NCI-H460 (cell line): ENCODE data around the gene KISS1R. TPM values are rescaled to one million over a fixed set of nuclear protein-coding genes. Genes with fewer than 3 reads are reported as not detected.
"Not testable (repeated sequence)": the region's sequence is repeated elsewhere in the genome, so short reads cannot be mapped to it uniquely, and the experiment has no call there.

Experiments used
- DNase-seq: peaks from one replicate; pipeline ENCODE4 v3.0.0-alpha.2; 2016; ENCODE audit warnings: low read depth; ENCODE audit errors: extremely low read depth
- total RNA-seq: library from RNA; depleted of rRNA; stranded (reverse); fragments of >200 nt; shearing (Covaris generic); gene quantifications from 2 replicates; pipeline ENCODE4 v1.2.3, GENCODE V29; 2014

The KISS1R gene
- total RNA-seq, 1 experiment from 2014 or later = not detected

DNA sequence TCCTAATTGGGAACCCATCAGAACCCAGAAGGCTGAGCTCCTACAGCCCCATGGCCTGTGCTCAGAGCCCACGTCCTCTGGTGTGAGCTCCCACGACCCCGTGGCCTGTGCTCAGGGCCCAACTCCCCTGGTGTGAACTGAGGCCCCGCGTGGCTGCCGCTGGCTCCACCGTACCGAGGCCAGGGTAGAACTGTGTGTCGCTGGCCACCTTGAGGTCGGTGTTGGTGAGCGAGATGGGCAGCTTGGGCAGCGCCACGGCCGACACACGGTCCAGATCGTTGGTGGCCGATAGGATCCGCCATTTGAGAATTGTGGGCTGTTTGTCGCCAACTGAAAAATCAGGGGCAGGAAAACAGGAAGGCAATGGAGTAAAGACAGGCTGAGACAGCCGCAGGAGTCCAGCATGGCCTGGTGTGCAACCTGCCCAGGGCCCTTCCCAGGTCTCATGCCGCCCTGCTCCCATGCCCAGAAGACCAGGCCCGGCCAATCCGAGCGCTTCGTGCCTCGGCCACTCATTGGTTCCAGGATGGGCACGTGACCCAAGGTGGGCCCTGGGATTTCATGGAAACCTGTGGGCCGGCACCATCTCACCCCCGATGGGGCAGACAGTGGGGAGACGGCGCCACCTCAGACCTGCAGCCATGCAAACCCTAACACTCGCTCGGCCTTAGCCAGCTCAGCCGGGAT is 35.6 kb upstream of the KISS1R start:
- DNase-seq = no peak

DNA sequence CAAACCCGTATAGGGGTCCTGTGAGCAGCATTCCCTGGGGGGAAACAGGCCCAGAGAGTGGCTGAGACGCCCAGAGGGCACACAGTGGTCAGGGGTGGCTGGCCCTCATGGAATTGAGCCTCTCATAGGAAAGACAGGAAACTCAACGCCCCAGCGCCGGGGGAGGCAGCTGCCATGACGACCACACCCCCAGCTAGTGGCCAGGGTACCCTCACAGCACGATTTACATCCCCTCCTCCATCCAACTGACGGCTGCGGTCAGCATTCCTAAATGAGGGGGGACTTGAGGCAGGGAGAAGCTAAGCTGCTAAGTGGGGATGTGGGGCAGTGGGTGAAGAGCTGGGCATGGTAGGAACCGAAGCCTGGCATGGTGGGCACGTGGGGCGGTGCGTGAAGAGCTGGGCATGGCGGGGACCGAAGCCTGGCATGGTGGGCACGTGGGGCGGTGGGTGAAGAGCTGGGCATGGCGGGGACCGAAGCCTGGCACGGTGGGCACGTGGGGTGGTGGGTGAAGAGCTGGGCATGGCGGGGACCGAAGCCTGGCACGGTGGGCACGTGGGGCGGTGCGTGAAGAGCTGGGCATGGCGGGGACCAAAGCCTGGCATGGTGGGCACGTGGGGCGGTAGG is 34.1 kb upstream of the KISS1R start:
- no peak for DNase-seq

DNA sequence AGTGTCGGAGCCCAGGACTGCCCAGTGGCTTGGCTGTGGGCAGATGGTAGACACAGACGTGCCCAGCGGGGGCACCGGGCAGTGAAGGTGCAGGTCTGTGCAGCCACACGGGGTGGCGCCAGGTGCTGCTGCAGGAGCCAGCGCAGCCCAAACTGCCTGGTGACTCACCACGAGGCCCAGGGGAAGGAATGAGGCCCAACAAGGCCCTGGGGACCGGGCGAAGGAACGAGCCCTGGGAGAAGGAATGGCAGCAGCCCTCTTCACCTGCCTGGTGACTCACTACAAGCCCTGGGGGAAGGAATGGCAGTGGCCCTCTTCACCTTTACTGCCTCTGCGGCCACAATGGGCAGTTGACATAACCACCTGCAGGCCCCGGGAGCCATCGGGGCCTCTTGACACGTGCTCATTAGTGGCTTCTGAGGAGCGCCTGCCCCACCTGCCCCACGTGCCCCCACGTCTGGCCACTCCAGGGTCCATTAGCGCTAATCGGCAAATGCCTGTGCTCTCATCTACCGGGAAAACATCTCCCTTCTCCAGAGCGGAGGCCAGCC is 33.4 kb upstream of the KISS1R start:
- DNase-seq = no peak

DNA sequence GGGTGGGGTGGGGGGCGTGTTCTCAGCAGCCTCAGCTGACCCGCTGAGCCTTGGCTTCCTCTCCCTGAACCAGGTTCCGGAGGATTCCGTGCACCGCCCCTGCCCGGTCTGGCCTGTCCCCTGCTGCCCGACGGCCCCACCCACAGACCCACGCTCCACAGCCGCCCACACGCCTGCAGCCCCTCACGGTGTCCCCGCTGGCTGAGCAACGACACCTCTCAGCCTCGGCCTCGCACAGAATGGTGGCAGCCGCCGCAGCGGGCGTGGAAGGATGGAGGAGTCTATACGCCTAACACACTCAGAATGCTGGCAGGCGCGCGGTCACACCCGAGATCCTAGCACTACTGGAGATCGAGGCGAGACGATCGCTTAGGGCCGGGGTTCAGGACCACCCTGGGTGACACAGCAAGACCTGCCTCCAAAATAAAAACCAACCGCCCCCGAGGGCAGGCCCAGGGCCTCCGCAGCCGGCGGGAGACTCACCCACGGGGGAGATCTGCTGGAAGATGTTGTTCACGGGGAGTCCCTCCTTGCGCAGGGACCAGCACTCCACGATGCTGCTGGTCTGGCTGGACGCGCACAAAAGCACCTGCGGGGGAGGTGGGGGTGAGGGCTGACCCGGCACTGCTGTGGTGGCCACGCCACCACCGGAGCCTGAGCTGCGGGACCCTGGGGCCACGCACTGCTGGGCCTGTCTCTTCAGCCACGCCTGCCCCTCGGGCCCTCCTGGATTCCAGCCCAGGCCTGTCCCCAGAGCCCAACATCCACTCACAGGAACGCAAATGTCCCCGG is 32.5 kb upstream of the KISS1R start:
- DNase-seq = no peak

DNA sequence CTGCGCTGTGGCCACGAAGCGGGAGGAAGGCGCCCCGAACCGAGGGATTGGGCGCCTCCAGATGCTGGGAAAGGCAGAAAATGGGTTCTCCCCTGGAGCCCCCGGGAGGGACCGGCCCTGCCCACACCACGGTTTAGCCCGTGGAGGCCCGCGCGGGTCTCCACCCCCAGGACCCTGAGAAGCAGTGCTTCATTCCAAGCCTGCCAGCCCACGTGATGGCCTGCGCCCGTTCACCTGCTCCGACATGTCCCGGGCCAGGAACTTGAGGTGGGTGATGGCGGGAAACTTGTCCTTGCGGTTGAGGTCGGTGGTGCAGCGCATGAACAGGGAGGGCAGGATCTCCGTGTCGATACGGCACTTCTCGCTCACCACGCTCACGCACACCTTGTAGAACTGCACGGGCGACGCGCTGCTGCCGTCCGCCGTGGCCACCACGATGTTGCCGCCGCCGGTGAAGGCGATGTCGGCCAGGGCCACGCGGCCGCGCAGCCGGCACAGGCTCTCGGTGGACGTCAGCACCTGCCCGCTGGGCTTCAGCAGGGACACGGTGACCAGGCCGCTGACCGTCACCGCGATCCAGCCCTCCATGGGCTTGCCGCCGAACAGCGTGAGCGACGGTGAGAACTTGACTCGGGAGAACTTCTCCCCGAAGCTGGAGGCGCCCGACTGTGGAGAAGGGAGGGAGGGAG is 31.5 kb upstream of the KISS1R start:
- no peak for DNase-seq

DNA sequence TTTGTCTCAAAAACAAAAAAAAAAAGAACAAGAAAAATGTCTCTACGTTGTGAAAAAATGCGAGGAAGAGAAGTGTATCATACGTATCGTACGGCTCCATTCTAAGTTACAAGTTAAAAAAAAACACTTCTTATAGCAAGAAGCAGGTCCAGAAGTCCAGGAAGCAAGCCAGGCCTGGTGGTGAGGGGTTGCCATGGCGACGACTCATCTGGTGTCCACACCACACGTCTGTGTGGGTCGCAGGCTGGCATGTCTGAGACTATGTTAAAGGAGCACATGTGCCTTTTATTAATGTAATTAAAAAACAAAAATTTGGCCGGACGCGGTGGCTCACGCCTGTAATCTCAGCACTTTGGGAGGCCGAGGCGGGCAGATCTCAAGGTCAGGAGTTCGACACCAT is 30.1 kb upstream of the KISS1R start:
- DNase-seq = no peak

DNA sequence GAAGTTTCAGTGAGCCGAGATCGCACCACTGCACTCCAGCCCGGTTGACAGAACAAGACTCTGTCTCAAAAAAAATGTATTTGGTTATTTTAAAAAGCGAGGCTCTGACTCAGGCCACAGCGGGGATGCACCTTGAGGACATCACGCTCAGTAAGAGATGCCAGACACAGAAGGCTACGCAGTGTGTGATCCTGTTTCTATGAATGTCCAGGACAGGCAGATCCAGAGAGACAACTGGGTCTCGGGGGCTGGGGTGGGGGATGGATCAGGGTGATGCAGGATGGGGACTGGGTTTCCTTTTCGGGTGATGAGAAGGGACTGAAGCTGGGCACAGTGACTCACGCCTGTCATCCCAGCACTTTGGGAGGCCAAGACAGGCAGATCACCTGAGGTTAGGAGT is 29.5 kb upstream of the KISS1R start:
- DNase-seq = no peak

DNA sequence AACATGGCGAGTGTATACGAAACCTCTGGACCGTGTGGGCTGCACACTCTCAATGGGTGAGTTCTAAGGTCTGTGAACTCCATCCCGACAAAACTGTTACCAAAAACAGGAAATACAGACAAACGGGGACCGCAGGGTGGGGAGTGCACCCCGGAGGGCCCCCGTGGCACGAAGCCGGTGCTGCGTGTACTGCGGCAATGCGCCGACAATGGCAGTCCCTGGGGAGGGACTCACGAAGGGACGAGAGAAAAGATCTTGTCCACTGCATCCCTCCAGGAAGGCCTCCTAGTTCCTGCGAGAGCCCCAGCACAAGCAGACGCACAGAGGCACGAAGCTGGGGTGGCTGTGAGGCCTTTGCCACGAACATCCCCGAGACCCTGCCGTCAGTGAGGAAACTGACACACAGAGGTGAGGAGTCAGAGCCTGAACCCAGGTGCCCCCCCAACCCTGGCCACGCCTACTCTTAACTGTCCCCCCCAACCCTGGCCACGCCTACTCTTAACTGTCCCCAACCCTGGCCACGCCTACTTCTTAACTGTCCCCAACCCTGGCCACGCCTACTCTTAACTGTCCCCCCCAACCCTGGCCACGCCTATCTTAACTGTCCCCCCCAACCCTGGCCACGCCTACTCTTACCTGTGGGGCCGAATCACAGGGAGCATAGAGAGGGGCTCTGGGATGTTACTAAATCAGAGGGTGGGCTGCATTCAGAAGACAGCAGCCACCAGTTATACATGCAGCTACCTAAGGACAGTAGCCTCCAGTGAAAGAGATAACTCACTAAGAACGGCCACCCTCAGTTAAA is 28.4 kb upstream of the KISS1R start:
- DNase-seq = no peak

DNA sequence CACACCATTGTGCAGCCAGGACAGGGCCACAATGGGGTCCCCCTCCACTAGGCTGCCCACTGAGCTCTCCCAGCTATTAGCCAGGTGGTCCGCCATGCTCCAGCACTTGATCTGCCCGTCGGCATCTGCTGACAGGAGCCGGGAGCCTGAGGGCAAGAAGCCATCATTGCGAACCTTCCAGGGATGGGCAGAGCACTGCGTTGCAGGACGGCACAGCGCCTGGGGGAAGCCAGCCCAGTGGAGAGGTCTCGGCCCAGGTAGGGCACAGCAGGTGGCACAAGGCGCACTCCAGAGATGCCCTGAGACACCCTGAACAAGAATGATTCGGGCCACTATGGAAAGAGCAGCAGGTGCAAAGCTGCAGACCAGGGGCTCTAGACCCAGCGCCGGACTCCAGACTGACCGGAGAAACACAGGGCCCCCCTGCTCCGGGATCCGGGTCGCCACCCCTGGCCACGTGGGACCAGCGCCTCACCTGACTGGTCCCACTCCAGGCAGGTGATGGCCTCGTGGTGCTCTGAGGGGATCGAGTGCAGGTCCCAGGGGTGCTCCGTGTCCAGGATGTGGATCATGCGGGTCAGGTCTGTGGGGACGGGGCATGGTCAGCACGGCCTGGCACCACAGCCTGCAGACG is 27.4 kb upstream of the KISS1R start:
- DNase-seq = no peak

DNA sequence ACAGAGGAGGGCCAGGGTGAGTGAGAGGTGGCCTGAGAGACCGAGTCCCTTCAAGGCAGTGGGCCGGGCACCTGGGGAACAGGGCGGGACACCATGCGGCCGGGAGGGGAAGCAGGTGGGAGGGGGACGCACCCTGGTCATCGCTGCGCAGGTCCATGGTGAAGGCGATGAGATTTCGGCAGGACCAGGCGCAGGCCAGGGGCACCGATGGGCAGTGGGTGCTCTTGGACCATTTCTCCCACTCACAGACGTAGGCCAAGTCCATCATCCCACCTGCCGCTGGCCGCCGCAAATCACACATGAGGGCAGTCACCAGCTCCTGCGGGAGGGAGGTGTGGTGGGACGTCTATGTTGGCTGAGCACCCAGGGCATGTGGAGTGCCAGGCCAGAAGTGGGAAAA is 26.3 kb upstream of the KISS1R start:
- DNase-seq = no peak

DNA sequence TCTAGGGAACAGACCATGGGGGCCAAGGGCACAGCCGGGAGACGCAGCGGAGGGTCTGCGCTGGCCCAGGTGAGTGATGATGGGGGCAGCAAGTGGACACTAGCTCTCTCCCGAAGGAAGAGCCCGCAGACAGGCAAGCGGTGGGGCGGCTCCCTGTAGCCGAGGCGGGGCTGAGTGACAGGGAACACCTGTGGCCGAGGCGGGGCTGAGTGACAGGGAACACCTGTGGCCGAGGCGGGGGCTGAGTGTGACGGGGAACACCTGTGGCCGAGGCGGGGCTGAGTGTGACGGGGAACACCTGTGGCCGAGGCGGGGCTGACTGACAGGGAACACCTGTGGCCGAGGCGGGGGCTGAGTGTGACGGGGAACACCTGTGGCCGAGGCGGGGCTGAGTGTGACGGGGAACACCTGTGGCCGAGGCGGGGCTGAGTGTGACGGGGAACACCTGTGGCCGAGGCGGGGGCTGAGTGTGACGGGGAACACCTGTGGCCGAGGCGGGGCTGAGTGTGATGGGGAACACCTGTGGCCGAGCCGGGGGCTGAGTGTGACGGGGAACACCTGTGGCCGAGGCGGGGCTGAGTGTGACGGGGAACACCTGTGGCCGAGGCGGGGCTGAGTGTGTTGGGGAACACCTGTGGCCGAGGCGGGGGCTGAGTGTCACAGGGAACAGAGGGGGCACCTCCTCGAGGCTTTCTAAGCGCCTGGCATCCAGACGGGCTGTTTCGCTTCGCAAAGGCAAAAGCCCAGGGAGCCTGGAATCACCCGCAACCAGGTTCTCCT is 25.5 kb upstream of the KISS1R start:
- DNase-seq = not testable (repeated sequence)

DNA sequence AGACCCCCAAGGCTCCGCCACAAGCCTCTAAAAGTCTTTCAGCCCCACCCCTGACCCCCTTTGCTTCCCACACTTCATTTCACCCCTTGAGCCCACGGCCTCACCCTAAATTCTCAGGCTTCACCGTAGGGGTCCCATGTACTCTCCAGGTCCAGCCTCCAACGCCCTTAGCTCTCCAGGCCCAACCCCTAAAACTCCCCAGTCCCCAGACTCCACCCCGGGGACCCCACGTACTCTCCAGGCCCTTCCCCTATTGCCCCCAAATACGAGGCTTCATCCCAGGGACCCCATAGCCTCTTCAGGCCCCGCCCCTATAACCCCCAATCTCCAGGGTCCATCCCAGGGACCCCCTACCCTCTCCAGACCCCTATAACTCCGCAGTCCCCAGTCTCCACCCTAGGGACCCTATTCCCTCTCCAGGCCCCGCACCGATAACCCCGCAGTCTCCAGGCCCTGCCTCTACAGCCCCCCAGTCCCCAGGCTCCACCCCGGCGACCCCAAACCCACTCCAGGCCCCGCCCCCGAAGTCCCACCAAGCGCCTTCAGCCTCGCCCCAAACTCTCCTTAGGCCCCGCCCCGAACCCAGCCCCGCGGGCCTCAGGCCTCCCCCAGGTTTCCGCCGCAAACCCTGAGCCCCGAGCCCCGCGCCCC is 24.8 kb upstream of the KISS1R start:
- no peak for DNase-seq

DNA sequence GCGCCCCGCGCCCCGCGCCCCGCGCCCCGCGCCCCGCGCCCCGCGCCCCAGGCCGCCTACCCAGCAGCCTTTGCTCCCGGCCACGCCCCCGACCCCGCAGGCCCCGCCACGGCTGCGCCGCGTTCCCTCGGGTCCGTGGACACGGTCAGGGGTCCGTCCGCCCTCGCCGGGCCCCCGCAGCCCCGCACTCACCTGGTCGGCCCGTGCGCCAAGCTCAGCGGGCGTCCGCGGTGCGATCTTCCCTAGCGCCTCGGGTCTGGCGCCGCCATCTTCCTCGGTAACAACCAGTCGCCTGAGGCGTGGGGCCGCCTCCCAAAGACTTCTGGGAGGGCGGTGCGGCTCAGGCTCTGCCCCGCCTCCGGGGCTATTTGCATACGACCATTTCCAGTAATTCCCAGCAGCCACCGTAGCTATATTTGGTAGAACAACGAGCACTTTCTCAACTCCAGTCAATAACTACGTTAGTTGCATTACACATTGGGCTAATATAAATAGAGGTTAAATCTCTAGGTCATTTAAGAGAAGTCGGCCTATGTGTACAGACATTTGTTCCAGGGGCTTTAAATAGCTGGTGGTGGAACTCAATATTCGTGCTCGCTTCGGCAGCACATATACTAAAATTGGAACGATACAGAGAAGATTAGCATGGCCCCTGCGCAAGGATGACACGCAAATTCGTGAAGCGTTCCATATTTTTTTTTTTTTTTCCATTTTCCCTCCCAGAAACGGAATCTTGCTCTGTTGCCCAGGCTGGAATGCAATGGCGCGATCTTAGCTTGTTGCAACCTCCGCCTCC is 24.0 kb upstream of the KISS1R start, which contains the start of the genes MED16 and RNU6-9:
Gene MED16 (minus strand): TSS at position 294 of the 796 bp plus-strand sequence. CDS start 2,056 bp downstream, outside the sequence.
Gene RNU6-9 (plus strand): TSS at position 591 of the 796 bp plus-strand sequence.
- DNase-seq = peak; percentile 87

DNA sequence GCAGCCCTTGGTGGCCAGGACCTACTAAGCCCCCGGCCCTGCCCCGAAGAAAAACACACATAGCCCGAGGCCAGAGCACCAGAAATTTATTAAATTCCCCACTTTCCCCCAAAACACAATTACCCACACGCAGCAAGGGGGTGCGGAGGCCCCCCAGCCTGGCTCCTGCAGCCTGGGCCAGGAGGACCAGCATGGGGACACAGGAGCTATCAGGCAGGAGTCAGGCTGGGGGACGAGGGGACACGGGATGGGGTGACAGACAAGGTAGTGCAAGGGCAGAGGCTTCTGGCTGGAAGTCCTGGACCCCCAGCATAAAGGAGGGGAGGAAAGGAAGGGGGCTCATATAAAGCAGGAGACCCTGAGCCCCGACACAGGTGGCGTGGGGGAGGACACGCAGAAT is 20.7 kb upstream of the KISS1R start:
- no peak for DNase-seq

DNA sequence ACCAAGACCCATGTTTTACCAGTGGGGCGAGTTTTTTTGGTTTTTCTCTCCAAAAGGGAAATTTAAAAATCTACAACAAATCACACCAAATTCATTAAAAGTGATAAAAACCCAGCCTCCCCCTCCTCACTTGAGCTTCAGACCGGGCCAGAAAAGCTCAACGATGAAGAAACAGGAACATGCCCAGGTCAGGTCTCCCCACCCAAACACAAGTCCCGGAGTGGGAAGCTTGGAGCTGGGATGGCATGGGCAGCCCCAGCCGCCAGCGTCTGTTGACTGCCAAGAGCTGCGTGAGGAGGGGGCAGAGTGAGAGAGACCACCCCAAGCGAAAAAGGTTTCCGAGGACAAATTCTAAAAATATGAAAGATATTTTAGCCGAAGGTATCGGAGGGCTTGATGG is 20.1 kb upstream of the KISS1R start:
- no peak for DNase-seq

DNA sequence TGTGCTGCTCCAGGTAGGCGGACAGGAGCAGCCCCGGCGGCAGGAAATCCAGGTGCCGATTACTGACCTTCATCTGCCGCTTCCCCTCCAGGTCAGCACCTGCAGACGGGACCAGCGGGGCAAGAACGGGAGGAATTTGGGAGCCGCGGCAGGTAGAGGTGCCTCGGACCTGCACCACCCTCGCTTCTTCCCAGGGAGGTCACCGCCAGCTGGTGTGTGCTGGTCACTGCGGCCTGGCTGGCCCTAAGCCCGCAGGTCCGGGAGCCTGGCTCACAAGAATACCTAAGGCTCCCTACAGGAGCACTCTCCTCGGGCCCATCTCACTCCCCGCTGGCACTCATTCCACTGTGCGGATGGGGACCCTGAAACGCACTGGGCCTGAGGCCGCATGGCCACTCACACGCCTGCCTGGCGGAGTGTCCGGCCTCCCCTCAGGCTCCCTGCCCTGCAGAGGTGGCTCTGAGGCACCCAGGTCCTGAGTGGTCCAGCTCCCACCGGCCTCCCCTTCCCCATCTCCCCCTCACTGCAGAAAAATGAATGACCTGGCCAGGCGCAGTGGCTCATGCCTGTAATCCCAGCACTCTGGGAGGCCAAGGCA is 19.6 kb upstream of the KISS1R start:
- DNase-seq = no peak

DNA sequence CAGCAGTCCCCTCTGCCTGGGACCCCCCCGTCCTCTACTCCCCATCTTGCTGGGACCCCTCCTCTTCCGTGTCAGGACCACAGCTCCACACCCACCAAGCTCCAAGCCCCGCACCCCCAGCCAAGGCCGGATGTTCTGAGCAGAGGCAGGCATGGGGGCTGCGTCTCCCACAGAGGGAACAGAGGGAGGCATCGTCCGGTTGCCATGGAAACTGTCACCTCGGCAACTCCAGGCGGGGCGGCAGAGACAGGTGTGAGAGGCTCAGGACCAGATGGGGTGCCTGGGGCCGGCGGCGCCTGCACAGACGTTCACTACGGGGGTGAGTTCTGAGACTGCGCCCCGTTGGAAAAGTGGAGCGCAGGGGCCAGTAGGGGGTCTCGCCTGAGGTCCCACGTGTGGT is 18.5 kb upstream of the KISS1R start:
- no peak for DNase-seq
